Measurements from ENCODE around the gene AZGP1. TPM values are rescaled to one million over a fixed set of nuclear protein-coding genes. Genes with fewer than 3 reads are reported as not detected.
"Not testable (repeated sequence)": the region's sequence is repeated elsewhere in the genome, so short reads cannot be mapped to it uniquely, and the experiment has no call there.

Gene AZGP1
- total RNA-seq, 1 donor from 2014 or later, result 0.60 TPM

GRCh38 chr7:99958564-99959227 lies 17.1 kb downstream of the AZGP1 start:
- no peak for TF ChIP-seq CTCF (conservative IDR thresholded peaks at IDR 0.05)
- Mint-ChIP-seq H3K27ac (no peak overlapping the region), H3K9me3 (no peaks in the 10 kb centered on the region), H3K4me1 (ENCODE audit: unreplicated experiment) (no peaks in the 10 kb centered on the region), H3K27me3 (peaks cover 79% of the 10 kb centered on the region), H3K4me3 (no peak overlapping the region), H3K36me3 (no peaks in the 10 kb centered on the region)
- DNase-seq (ENCODE audit: extremely low spot score, unreplicated experiment), result no peak

- no peaks in the 10 kb centered on the region for H3K9me3 Mint-ChIP-seq
- H3K27me3 Mint-ChIP-seq, result peaks cover 50% of the 10 kb centered on the region
- no peak overlapping the region for H3K27ac Mint-ChIP-seq
- no peaks in the 10 kb centered on the region for H3K4me1 Mint-ChIP-seq (ENCODE audit: unreplicated experiment)
- DNase-seq (ENCODE audit: extremely low spot score, unreplicated experiment), result no peak
- no peak for TF ChIP-seq CTCF (conservative IDR thresholded peaks at IDR 0.05)
- H3K36me3 Mint-ChIP-seq, result no peaks in the 10 kb centered on the region
- no peak overlapping the region for H3K4me3 Mint-ChIP-seq
These were observed 20.6 kb downstream of the AZGP1 start for GRCh38 chr7:99955247-99955646.

- not testable (repeated sequence) for H3K9me3 Mint-ChIP-seq; H3K27ac Mint-ChIP-seq; H3K36me3 Mint-ChIP-seq; H3K4me3 Mint-ChIP-seq; DNase-seq (ENCODE audit: extremely low spot score, unreplicated experiment); H3K4me1 Mint-ChIP-seq (ENCODE audit: unreplicated experiment)
- H3K27me3 Mint-ChIP-seq, result peaks cover 44% of the 10 kb centered on the region
These were observed 21.2 kb downstream of the AZGP1 start for GRCh38 chr7:99954643-99955042.

GRCh38 chr7:99953649-99954048 lies 22.2 kb downstream of the AZGP1 start:
- no peaks in the 10 kb centered on the region for H3K36me3 Mint-ChIP-seq
- H3K9me3 Mint-ChIP-seq, result no peaks in the 10 kb centered on the region

GRCh38 chr7:99952649-99953048 lies 23.2 kb downstream of the AZGP1 start:
- H3K27me3 Mint-ChIP-seq, result peaks cover 30% of the 10 kb centered on the region
- H3K4me1 Mint-ChIP-seq (ENCODE audit: unreplicated experiment); H3K27ac Mint-ChIP-seq; H3K9me3 Mint-ChIP-seq; H3K4me3 Mint-ChIP-seq; DNase-seq (ENCODE audit: extremely low spot score, unreplicated experiment); H3K36me3 Mint-ChIP-seq: not testable (repeated sequence)

More at GRCh38 chr7:99953649-99954048, 22.2 kb downstream of the AZGP1 start:
- Mint-ChIP-seq H3K4me1 (ENCODE audit: unreplicated experiment) (no peaks in the 10 kb centered on the region), H3K27ac (no peak overlapping the region), H3K4me3 (no peak overlapping the region), H3K27me3 (peaks cover 34% of the 10 kb centered on the region)
- DNase-seq (ENCODE audit: extremely low spot score, unreplicated experiment), result no peak
- no peak for TF ChIP-seq CTCF (conservative IDR thresholded peaks at IDR 0.05)

- peaks cover 16% of the 10 kb centered on the region for H3K27me3 Mint-ChIP-seq
- H3K9me3 Mint-ChIP-seq; H3K36me3 Mint-ChIP-seq; DNase-seq (ENCODE audit: extremely low spot score, unreplicated experiment); H3K4me3 Mint-ChIP-seq; H3K4me1 Mint-ChIP-seq (ENCODE audit: unreplicated experiment); H3K27ac Mint-ChIP-seq: not testable (repeated sequence)
These were observed 25.0 kb downstream of the AZGP1 start for GRCh38 chr7:99950819-99951218.

GRCh38 chr7:99949645-99950228 lies 26.1 kb downstream of the AZGP1 start:
- Mint-ChIP-seq H3K27ac (no peak overlapping the region), H3K27me3 (peaks cover 8% of the 10 kb centered on the region), H3K4me1 (ENCODE audit: unreplicated experiment) (no peaks in the 10 kb centered on the region), H3K36me3 (no peaks in the 10 kb centered on the region), H3K9me3 (no peaks in the 10 kb centered on the region), H3K4me3 (no peak overlapping the region)
- DNase-seq (ENCODE audit: extremely low spot score, unreplicated experiment), result no peak
- peak; percentile 60 for TF ChIP-seq CTCF (conservative IDR thresholded peaks at IDR 0.05)
